Esophagus muscularis mucosa (tissue), 4 donors: ENCODE measurements around the gene POLE3. TPM values are rescaled to one million over a fixed set of nuclear protein-coding genes. Genes with fewer than 3 reads are reported as not detected.
A peak's percentile ranks its signal among the peaks of the same experiment; 100 is the strongest.

Experiments used
- DNase-seq: peaks from one replicate; pipeline ENCODE4 v3.0.0-alpha.2; 2017; ENCODE audit errors: extremely low spot score
- H3K27ac ChIP-seq, 4 donors: fragments of 200-600 bp; sonication (generic); replicated peaks in 1 of 4; 1 replicate in 3 of 4; 2 replicates in 1 of 4; pipeline ENCODE4 v1.5.1; 2016 to 2019; ENCODE audit warnings: mild to moderate bottlenecking in 1 of 4
- H3K27me3 ChIP-seq, 4 donors: fragments of 200-600 bp; sonication (generic); one replicate each; pipeline versions ENCODE4 v1.5.1 to v1.6.0; 2016 to 2019
- H3K36me3 ChIP-seq, 4 donors: fragments of 200-600 bp; sonication (generic); one replicate each; pipeline ENCODE4 v1.5.1; 2016 to 2019
- H3K4me1 ChIP-seq, 4 donors: fragments of 200-600 bp; sonication (generic); one replicate each; pipeline ENCODE4 v1.5.1; 2016 to 2019
- H3K4me3 ChIP-seq, 4 donors: fragments of 200-600 bp; sonication (generic); 1 replicate in 2 of 4; 2 replicates in 2 of 4; pipeline ENCODE4 v1.5.1; 2016 to 2019; ENCODE audit warnings: mild to moderate bottlenecking in 4 of 4, moderate library complexity in 1 of 4
- H3K9me3 ChIP-seq, 4 donors: fragments of 200-600 bp; sonication (generic); 1 replicate in 3 of 4; 2 replicates in 1 of 4; pipeline ENCODE4 v1.5.1; 2016 to 2019
- CTCF ChIP-seq, 3 experiments: fragments of 200-600 bp in 2 of 3; fragments of 450-650 bp in 1 of 3; sonication (generic) in 2 of 3; IDR thresholded peaks; one replicate each; pipeline ENCODE4 v1.5.1; 2017 to 2019; ENCODE audit warnings: antibody characterized with exemption in 3 of 3, mild to moderate bottlenecking in 2 of 3, moderate library complexity in 1 of 3
- EP300 ChIP-seq: sonication (generic); formaldehyde crosslinking; IDR thresholded peaks from one replicate; pipeline ENCODE4 v1.6.1; 2017; ENCODE audit warnings: antibody characterized with exemption
- POLR2A ChIP-seq: fragments of 450-650 bp; IDR thresholded peaks from one replicate; pipeline ENCODE4 v1.6.1; 2017; ENCODE audit warnings: antibody characterized with exemption, moderate library complexity, mild to moderate bottlenecking, low read depth
- POLR2AphosphoS5 ChIP-seq, 2 donors: sonication (generic); formaldehyde crosslinking; IDR thresholded peaks; one replicate each; pipeline ENCODE4 v1.6.1; 2017; ENCODE audit warnings: antibody characterized with exemption in 2 of 2
- WGBS: methylation state at CpG from one replicate; pipeline ENCODE4 v1.1.5; 2018; 5-methylcytosine and 5-hydroxymethylcytosine counted together
- intact Hi-C: fragments of 100-400 bp; cut with DNase I; formaldehyde crosslinking; loops from one replicate; pipeline ENCODE4 v1.15.1; 2023
- total RNA-seq, 4 donors: library from RNA; depleted of rRNA; stranded (reverse); fragments of >200 nt; gene quantifications; one replicate each; pipeline versions ENCODE4 v1.1.0 to v1.2.1, GENCODE V29; 2016

Gene POLE3
- total RNA-seq, 4 donors from 2014 or later = 25.7 to 42.6 (median 32.8) TPM

GRCh38 chr9:113431191-113431590 lies 20.7 kb upstream of the POLE3 start:
- no peaks in the 10 kb centered on the region for H3K9me3 ChIP-seq
- H3K27me3 ChIP-seq = no peaks in the 10 kb centered on the region
- no peak for DNase-seq
- no peak overlapping the region for H3K27ac ChIP-seq
- TF ChIP-seq POLR2A (no peak), POLR2AphosphoS5 (IDR thresholded peaks at IDR 0.05) (no peak)
- intact Hi-C loops = no loop called here
- H3K4me1 ChIP-seq = no peaks in the 10 kb centered on the region
- no peak overlapping the region for H3K4me3 ChIP-seq
- no peaks in the 10 kb centered on the region for H3K36me3 ChIP-seq

- H3K9me3 ChIP-seq = no peaks in the 10 kb centered on the region
- intact Hi-C loops = no loop called here
- peak; percentile 66 for DNase-seq
- WGBS = 73% methylated on average over 1 of the region's 1 CpG
- no peak overlapping the region for H3K27ac ChIP-seq
- H3K27me3 ChIP-seq = no peaks in the 10 kb centered on the region
- H3K36me3 ChIP-seq = no peaks in the 10 kb centered on the region
- H3K4me1 ChIP-seq = no peaks in the 10 kb centered on the region
- no peak overlapping the region for H3K4me3 ChIP-seq
- TF ChIP-seq POLR2AphosphoS5 (IDR thresholded peaks at IDR 0.05) = no peak
- TF ChIP-seq CTCF (IDR thresholded peaks at IDR 0.05) = no peak
- no peak for TF ChIP-seq POLR2A
- TF ChIP-seq EP300 = no peak
Observed at GRCh38 chr9:113428062-113428615, 17.7 kb upstream of the POLE3 start.

- TF ChIP-seq POLR2A (no peak), CTCF (IDR thresholded peaks at IDR 0.05) (no peak), EP300 (no peak), POLR2AphosphoS5 (IDR thresholded peaks at IDR 0.05) (no peak)
- no peaks in the 10 kb centered on the region for H3K36me3 ChIP-seq
Observed at GRCh38 chr9:113427629-113428028, 17.2 kb upstream of the POLE3 start.

GRCh38 chr9:113426701-113427100 lies 16.2 kb upstream of the POLE3 start:
- Histone ChIP-seq H3K4me1 (no peaks in the 10 kb centered on the region), H3K36me3 (no peaks in the 10 kb centered on the region), H3K9me3 (no peaks in the 10 kb centered on the region), H3K4me3 (no peak overlapping the region), H3K27ac (no peak overlapping the region), H3K27me3 (no peaks in the 10 kb centered on the region)
- no peak for DNase-seq
- no peak for TF ChIP-seq POLR2AphosphoS5 (IDR thresholded peaks at IDR 0.05)
- TF ChIP-seq EP300 = no peak
- TF ChIP-seq POLR2A = no peak
- no peak for TF ChIP-seq CTCF (IDR thresholded peaks at IDR 0.05)
- intact Hi-C loops = no loop called here
- 100% methylated on average over 1 of the region's 1 CpG for WGBS

More at GRCh38 chr9:113427629-113428028, 17.2 kb upstream of the POLE3 start:
- Histone ChIP-seq H3K27ac (no peak overlapping the region), H3K4me3 (no peak overlapping the region), H3K27me3 (no peaks in the 10 kb centered on the region), H3K4me1 (no peaks in the 10 kb centered on the region), H3K9me3 (no peaks in the 10 kb centered on the region)
- WGBS = 90% methylated on average over 2 of the region's 2 CpGs
- DNase-seq = no peak
- intact Hi-C loops = no loop called here

GRCh38 chr9:113425072-113425471 lies 14.6 kb upstream of the POLE3 start:
- TF ChIP-seq POLR2AphosphoS5 (IDR thresholded peaks at IDR 0.05) (no peak), EP300 (no peak), CTCF (IDR thresholded peaks at IDR 0.05) (no peak), POLR2A (no peak)
- WGBS = 43% methylated on average over 2 of the region's 2 CpGs
- no peak for DNase-seq
- Histone ChIP-seq H3K4me3 (no peak overlapping the region), H3K27ac (no peak overlapping the region), H3K9me3 (no peaks in the 10 kb centered on the region), H3K36me3 (no peaks in the 10 kb centered on the region), H3K27me3 (no peaks in the 10 kb centered on the region), H3K4me1 (no peaks in the 10 kb centered on the region)
- intact Hi-C loops = no loop called here
